Ovary (tissue), 3 donors: ENCODE data around the gene TULP4.

Experiments
- EP300 ChIP-seq: sonication (generic); formaldehyde crosslinking; IDR thresholded peaks from one replicate; pipeline ENCODE4 v1.6.1; 2017; ENCODE audit warnings: antibody characterized with exemption
- TF ChIP-seq, protein P1 (sequence below), 3 donors: fragments of 450-650 bp in 2 of 3; fragments of 200-600 bp in 1 of 3; IDR thresholded peaks; one replicate each; pipeline versions ENCODE4 v1.5.1 to v1.8.0; 2016 to 2022; ENCODE audit warnings: antibody characterized with exemption in 3 of 3, mild to moderate bottlenecking in 1 of 3
- donor health status: DM: no; HTN: no; CAD: no.

DNA sequence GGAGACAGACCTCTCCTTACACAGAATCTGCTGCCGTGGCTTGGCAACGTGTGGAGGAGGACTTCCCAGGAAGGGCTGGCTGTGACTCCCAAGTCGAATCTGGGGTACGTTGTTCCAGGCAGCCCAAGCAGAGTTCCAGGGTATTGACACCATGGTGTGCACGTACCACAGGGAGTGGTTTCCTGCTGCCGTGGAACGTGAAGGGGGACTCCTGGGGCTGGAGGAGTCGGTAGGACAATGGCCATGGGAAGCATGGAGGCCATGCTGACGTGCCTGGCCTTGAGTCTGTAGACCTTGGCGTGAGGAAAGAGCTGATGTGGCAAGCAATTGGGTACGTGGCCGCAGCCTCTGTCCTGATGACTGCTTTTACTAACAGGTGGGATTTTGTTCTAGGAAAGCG, 119.3 kb downstream of the TULP4 start:
- TF ChIP-seq, protein P1, sequence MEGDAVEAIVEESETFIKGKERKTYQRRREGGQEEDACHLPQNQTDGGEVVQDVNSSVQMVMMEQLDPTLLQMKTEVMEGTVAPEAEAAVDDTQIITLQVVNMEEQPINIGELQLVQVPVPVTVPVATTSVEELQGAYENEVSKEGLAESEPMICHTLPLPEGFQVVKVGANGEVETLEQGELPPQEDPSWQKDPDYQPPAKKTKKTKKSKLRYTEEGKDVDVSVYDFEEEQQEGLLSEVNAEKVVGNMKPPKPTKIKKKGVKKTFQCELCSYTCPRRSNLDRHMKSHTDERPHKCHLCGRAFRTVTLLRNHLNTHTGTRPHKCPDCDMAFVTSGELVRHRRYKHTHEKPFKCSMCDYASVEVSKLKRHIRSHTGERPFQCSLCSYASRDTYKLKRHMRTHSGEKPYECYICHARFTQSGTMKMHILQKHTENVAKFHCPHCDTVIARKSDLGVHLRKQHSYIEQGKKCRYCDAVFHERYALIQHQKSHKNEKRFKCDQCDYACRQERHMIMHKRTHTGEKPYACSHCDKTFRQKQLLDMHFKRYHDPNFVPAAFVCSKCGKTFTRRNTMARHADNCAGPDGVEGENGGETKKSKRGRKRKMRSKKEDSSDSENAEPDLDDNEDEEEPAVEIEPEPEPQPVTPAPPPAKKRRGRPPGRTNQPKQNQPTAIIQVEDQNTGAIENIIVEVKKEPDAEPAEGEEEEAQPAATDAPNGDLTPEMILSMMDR (IDR thresholded peaks at IDR 0.05): no peak
- no peak for TF ChIP-seq EP300
